Fibroblast of skin of scalp (primary cell): Measurements from ENCODE around the gene HSPA5.

Experiments
- DNase-seq: peaks from one replicate; pipeline ENCODE4 v3.0.0-alpha.2; 2013

Gene HSPA5

DNA sequence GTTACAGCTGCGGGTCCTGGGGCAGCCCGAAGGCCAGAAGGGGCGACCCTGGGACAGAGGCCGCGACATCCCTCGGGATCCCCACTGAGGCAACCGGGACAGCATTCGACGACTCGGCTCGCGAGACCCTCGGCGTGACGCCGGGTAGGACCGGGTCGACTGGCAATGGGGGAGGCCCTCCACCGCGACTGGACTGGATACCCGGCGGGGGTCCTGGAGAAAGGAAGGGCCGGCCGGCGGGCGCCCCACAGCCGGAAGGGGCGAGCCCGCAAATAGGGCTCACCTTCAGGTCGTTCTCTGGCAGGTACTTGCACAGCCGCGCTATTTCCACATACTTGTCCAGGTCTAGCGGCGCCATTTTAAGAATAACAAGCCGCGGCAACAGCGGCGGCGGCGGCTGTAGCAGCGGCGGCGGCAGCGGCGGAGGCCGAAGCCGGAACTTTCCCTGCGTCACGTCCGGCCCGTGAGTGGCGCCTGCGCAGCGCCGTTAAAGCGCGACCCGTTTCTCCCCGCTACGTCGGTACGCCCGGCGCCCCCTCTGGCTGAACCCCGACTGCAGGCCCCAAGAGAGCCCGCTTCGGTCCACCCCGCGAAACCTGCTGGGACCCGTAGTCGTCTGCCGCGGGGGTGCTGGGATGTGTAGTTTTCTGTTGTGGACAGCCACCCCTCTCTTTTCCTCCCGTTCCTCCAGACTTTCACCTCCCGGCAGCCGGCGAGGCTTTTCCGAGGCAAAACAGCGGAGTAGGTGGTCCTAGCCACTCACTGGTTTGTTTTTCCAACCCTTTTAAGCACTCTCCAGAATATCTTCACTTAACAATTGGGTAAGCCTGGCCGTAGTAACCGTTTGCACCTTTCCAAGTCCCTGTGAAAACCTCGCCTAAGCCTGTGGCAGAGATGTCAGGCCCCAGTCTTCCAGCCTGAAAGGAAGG lies 51.5 kb downstream of the HSPA5 start, which contains the start of gene PPP6C:
PPP6C (minus strand) TSS at position 443 of the 929 bp plus-strand sequence; CDS start at position 358, 85 bp downstream.
- peak; percentile 97 for DNase-seq

DNA sequence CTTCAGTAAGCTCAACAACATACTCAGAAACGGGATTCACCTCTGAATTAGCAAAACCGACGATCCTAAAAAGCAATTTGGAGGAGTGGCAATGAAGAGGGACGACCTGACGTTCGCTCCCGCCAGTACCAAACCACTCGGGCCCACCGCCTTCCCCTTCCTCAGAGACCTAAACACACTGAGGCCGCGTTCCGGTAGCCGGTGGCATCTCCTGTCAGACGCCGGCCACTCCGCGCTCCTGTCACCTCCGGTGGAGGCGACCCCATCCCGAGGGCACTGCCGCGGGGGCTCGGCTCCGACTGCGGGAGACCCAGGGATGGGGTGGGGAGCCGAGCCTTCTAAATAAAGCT lies 52.2 kb downstream of the HSPA5 start:
- no peak for DNase-seq
